ENCODE measurements around the gene AEBP2. TPM values are rescaled to one million over a fixed set of nuclear protein-coding genes. Genes with fewer than 3 reads are reported as not detected.

Gene AEBP2
- total and polyA plus RNA-seq, 2 of the 8 experiments (the other 6 are each of a cell fraction or from before 2014, with no cell fraction given): 13.6 to 61.4 TPM

DNA sequence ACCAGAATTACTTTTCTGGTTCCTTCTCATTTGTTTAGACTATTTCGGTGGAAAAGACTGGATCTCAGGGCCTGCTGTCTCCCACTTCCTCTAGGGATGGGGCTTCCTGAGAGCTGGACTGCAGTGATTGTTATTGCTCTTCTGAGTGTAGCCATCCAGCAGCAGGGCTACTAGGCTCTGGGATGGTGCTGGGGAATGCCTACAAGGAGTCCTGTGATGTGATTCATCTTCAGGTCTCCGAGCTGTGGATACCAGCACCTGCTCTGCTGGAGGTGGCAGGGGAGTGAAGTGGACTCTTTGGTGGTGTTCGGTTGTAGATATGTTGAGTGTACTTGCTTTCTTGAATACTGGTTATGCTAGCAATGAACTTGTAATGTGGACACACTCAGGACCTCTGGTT is 42.7 kb downstream of the AEBP2 start (continued):
- TF ChIP-seq EP300 (IDR thresholded peaks at IDR 0.05; ENCODE audit: borderline replicate concordance in 1 of 2, low read depth in 2 of 2, low read length in 2 of 2) (no peak), GABPA (IDR thresholded peaks at IDR 0.05; ENCODE audit: borderline replicate concordance, insufficient read depth, low read length) (no peak), RFX5 (IDR thresholded peaks at IDR 0.05; ENCODE audit: borderline replicate concordance, low read depth, low read length) (no peak), GTF2F1 (IDR thresholded peaks at IDR 0.05; ENCODE audit: borderline replicate concordance, low read depth, low read length) (no peak), TAF7 (optimal IDR thresholded peaks at IDR 0.05; ENCODE audit: borderline replicate concordance, low read depth, low read length) (no peak)
- TF ChIP-seq, protein P1, sequence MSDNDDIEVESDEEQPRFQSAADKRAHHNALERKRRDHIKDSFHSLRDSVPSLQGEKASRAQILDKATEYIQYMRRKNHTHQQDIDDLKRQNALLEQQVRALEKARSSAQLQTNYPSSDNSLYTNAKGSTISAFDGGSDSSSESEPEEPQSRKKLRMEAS (IDR thresholded peaks at IDR 0.05): no peak

Measured in H1 (cell line).